MCF 10A (cell line): ENCODE data around the gene DOK5. TPM values are rescaled to one million over a fixed set of nuclear protein-coding genes. Genes with fewer than 3 reads are reported as not detected.

Source experiments
- BruUV-seq: library from RNA; stranded (reverse); fragments of 400-500 nt; replicated peaks from 2 replicates; lab custom pipeline; 2021; lab: Mats Ljungman, UMichigan
- CTCF ChIA-PET: fragments of 300-600 bp; sonication (Branson Sonifier 250); formaldehyde crosslinking; extraction: SDS; loops from one replicate; lab custom pipeline; 2021; ENCODE audit warnings: antibody characterized with exemption, inconsistent platforms; lab: Yijun Ruan, JAX
- POLR2A ChIA-PET: fragments of 300-600, 350-650 bp; sonication (Branson Sonifier 250); formaldehyde crosslinking; extraction: SDS; loops from one replicate; lab custom pipeline; 2020; ENCODE audit warnings: antibody characterized with exemption, inconsistent platforms; lab: Yijun Ruan, JAX
- DNase-seq: peaks from one replicate; pipeline ENCODE4 v3.0.0-alpha.2; 2018; ENCODE audit not compliant: unreplicated experiment
- H3K27ac Mint-ChIP-seq: one replicate; pipeline ENCODE4 v1.8.0; 2022; ENCODE audit warnings: mild to moderate bottlenecking, low read depth, mixed read lengths; ENCODE audit not compliant: unreplicated experiment
- H3K27me3 Mint-ChIP-seq: one replicate; pipeline ENCODE4 v1.8.0; 2022; ENCODE audit warnings: mixed read lengths; ENCODE audit not compliant: insufficient read depth, unreplicated experiment
- H3K36me3 Mint-ChIP-seq: one replicate; pipeline ENCODE4 v1.8.0; 2022; ENCODE audit warnings: mild to moderate bottlenecking, moderate library complexity, mixed read lengths; ENCODE audit not compliant: insufficient read depth, unreplicated experiment
- H3K4me1 Mint-ChIP-seq: one replicate; pipeline ENCODE4 v1.8.0; 2022; ENCODE audit warnings: mixed read lengths; ENCODE audit not compliant: insufficient read depth, unreplicated experiment
- H3K4me3 Mint-ChIP-seq: one replicate; pipeline ENCODE4 v1.8.0; 2022; ENCODE audit warnings: mild to moderate bottlenecking, moderate library complexity, mixed read lengths; ENCODE audit not compliant: unreplicated experiment
- H3K9me3 Mint-ChIP-seq: one replicate; pipeline ENCODE4 v1.8.0; 2022; ENCODE audit warnings: mixed read lengths; ENCODE audit not compliant: unreplicated experiment
- CTCF ChIP-seq: fragments of 200-600 bp; IDR thresholded peaks from one replicate; pipeline ENCODE4 v1.8.0; 2022; ENCODE audit warnings: antibody characterized with exemption, mild to moderate bottlenecking; ENCODE audit not compliant: unreplicated experiment
- intact Hi-C: fragments of 100-400 bp; cut with micrococcal nuclease; formaldehyde crosslinking; loops from 2 replicates; pipeline ENCODE4 v1.14.1; 2022
- total RNA-seq: library from RNA; stranded (reverse); gene quantifications from 2 replicates; pipeline ENCODE4 v1.2.3, GENCODE V29; 2022

The DOK5 gene
- total RNA-seq, 1 experiment from 2014 or later: not detected

- no peak for DNase-seq
- no peak overlapping the region for H3K4me3 Mint-ChIP-seq
- TF ChIP-seq CTCF: no peak
- intact Hi-C loops: no loop called here
- peaks cover 41% of the 10 kb centered on the region for H3K27me3 Mint-ChIP-seq
- CTCF ChIA-PET: no interaction called here
- H3K4me1 Mint-ChIP-seq: no peaks in the 10 kb centered on the region
- no peak overlapping the region for H3K27ac Mint-ChIP-seq
- BruUV-seq: no TSS peak
- POLR2A ChIA-PET: no interaction called here
- H3K36me3 Mint-ChIP-seq: no peaks in the 10 kb centered on the region
- H3K9me3 Mint-ChIP-seq: no peaks in the 10 kb centered on the region
These were observed 115.5 kb downstream of the DOK5 start for GRCh38 chr20:54590856-54591255.

GRCh38 chr20:54596651-54597050, 121.3 kb downstream of the DOK5 start:
- POLR2A ChIA-PET: no interaction called here
- Mint-ChIP-seq H3K4me1 (no peaks in the 10 kb centered on the region), H3K27me3 (peaks cover 31% of the 10 kb centered on the region), H3K4me3 (no peak overlapping the region), H3K36me3 (no peaks in the 10 kb centered on the region), H3K27ac (no peak overlapping the region), H3K9me3 (peaks cover 10% of the 10 kb centered on the region)
- BruUV-seq: no TSS peak
- intact Hi-C loops: no loop called here
- TF ChIP-seq CTCF: no peak
- no peak for DNase-seq
- CTCF ChIA-PET: interaction anchor here (1.6 kb wide), 1 partner anchor 85 kb away, joined by 5 read pairs; no protein-coding TSS in a partner anchor

- H3K9me3 Mint-ChIP-seq: peaks cover 10% of the 10 kb centered on the region
- CTCF ChIA-PET: interaction anchor here (0.6 to 1.6 kb wide), 3 partner anchors 50 to 416 kb away, joined by 3 to 5 read pairs (median 4); no protein-coding TSS in a partner anchor
- no peaks in the 10 kb centered on the region for H3K36me3 Mint-ChIP-seq
- no peak for DNase-seq
- no peak for TF ChIP-seq CTCF
- H3K4me3 Mint-ChIP-seq: no peak overlapping the region
- POLR2A ChIA-PET: interaction anchor here (1.0 kb wide), 1 partner anchor 15 kb away, joined by 5 read pairs; no protein-coding TSS in a partner anchor
- intact Hi-C loops: no loop called here
- BruUV-seq: no TSS peak
- H3K27me3 Mint-ChIP-seq: peaks cover 31% of the 10 kb centered on the region
- no peaks in the 10 kb centered on the region for H3K4me1 Mint-ChIP-seq
- no peak overlapping the region for H3K27ac Mint-ChIP-seq
These were observed 123.0 kb downstream of the DOK5 start for GRCh38 chr20:54598352-54598751.

- intact Hi-C loops: no loop called here
- CTCF ChIA-PET: interaction anchor here (0.7 to 1.1 kb wide), 3 partner anchors 32 to 392 kb away, joined by 3 read pairs; no protein-coding TSS in a partner anchor
- Mint-ChIP-seq H3K27ac (no peak overlapping the region), H3K4me3 (no peak overlapping the region), H3K4me1 (no peaks in the 10 kb centered on the region), H3K27me3 (peaks cover 17% of the 10 kb centered on the region), H3K36me3 (no peaks in the 10 kb centered on the region), H3K9me3 (peaks cover 10% of the 10 kb centered on the region)
- no peak for DNase-seq
- BruUV-seq: no TSS peak
- POLR2A ChIA-PET: interaction anchor here (0.9 to 1.5 kb wide), 2 partner anchors 11 to 392 kb away, joined by 3 read pairs; no protein-coding TSS in a partner anchor
- TF ChIP-seq CTCF: no peak
These were observed 125.2 kb downstream of the DOK5 start for GRCh38 chr20:54600634-54601033.
